Measurements from ENCODE around the gene APBA1. TPM values are rescaled to one million over a fixed set of nuclear protein-coding genes. Genes with fewer than 3 reads are reported as not detected.

Gene APBA1
- total RNA-seq, 4 donors from 2014 or later, result 3.6 to 11.7 (median 8.0) TPM

DNA sequence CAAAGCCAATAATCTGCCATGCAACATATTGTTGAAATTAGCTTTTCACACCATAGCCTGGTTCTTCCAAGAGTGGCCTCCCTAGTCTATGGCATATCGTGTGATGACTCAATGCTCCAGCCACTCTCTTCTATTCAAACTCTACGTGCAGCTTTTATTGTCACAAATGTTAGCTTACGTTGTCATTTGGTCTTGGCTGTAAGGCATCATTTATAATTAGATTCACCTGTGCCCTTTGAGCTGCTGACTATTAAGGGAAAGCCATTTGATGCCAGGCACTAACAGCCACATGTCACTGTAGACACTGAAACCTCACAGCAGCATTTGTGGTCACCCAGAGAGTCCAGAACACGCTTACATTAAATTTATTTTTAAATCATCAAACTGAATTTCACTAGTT is 66.8 kb downstream of the APBA1 start:
- no peaks in the 10 kb centered on the region for H3K36me3 ChIP-seq
- no peaks in the 10 kb centered on the region for H3K4me1 ChIP-seq
- intact Hi-C loops (cut with DNase I; ENCODE audit: low total_unique reads), result no loop called here
- no peak for DNase-seq
- no peak overlapping the region for H3K27ac ChIP-seq
- no peak overlapping the region for H3K4me3 ChIP-seq
- no peak for TF ChIP-seq POLR2A (IDR thresholded peaks at IDR 0.05)
- no peaks in the 10 kb centered on the region for H3K27me3 ChIP-seq
- H3K9me3 ChIP-seq, result no peaks in the 10 kb centered on the region

DNA sequence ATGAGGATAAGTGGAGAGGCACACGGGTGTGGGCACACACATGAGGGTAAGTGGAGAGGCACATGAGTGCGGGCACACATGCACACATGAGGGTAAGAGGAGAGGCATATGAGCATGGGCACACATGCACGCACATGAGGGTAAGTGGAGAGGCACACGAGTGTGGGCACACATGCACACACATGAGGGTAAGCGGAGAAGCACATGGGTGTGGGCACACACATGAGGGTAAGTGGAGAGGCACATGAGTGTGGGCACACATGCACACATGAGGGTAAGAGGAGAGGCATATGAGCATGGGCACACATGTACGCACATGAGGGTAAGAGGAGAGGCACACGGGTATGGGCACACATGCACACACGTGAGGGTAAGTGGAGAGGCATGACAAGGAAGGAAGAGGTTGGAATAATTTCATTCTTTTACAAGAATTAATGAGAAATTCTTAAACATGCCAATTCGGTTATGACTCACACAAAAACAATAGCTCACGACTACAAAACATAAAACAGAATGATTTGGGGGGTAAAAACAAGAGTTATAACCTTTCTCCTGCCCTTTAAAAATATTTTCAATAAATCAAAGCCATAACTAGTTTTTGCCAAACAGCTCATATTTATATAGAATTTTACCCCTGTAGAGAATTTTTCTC is 67.5 kb downstream of the APBA1 start:
- no peaks in the 10 kb centered on the region for H3K9me3 ChIP-seq
- no peaks in the 10 kb centered on the region for H3K27me3 ChIP-seq
- H3K4me1 ChIP-seq, result no peaks in the 10 kb centered on the region
- no peaks in the 10 kb centered on the region for H3K36me3 ChIP-seq
- TF ChIP-seq CTCF (IDR thresholded peaks at IDR 0.05), result no peak
- TF ChIP-seq POLR2A (IDR thresholded peaks at IDR 0.05), result no peak
- DNase-seq, result no peak
- H3K4me3 ChIP-seq, result no peak overlapping the region
- no peak overlapping the region for H3K27ac ChIP-seq
- intact Hi-C loops (cut with DNase I; ENCODE audit: low total_unique reads), result no loop called here

DNA sequence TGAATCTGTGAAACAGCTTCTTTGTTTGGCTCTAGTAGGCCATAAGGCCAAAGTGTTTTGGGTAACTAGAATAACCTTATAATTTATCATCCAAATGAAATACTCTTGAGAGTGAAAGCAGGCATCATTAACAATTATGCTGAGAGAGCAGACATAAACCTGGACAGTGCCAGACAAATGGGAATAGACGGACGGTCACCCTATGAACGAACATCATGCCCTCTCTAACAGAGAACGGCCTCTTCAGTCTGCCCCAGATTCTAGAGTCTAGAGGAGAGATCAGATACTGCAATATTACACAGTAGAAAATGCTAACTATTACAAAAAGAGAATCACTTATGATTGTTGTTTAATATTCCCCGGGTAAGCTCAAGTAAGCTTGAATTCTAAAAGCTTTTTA is 68.5 kb downstream of the APBA1 start:
- Histone ChIP-seq H3K27ac (no peak overlapping the region), H3K4me3 (no peak overlapping the region), H3K9me3 (no peaks in the 10 kb centered on the region), H3K27me3 (no peaks in the 10 kb centered on the region), H3K4me1 (no peaks in the 10 kb centered on the region), H3K36me3 (no peaks in the 10 kb centered on the region)
- no peak for DNase-seq
- intact Hi-C loops (cut with DNase I; ENCODE audit: low total_unique reads), result no loop called here
- TF ChIP-seq POLR2A (IDR thresholded peaks at IDR 0.05) (no peak), CTCF (IDR thresholded peaks at IDR 0.05) (no peak)

DNA sequence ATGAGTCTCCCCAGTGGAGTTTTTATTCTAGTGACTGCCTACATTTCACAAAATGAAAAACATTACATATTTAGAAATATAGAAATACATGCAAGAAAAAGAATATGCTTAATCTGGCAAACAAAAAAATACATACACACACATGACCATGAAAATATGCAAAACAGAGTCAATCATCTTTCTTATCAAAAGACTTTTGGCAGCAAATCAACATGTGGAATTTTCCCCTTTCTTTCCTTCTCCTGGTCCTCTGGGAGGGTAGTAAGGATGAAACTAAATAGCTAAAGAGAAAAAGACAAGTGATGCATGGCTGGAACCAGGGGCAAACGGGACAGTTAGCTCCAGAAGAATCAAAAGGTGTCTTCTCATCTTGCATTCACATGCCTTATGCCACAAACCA is 69.4 kb downstream of the APBA1 start:
- no peak for TF ChIP-seq POLR2A (IDR thresholded peaks at IDR 0.05)
- TF ChIP-seq CTCF (IDR thresholded peaks at IDR 0.05), result no peak
- H3K4me1 ChIP-seq, result no peaks in the 10 kb centered on the region
- H3K4me3 ChIP-seq, result no peak overlapping the region
- no peaks in the 10 kb centered on the region for H3K36me3 ChIP-seq
- DNase-seq, result no peak
- intact Hi-C loops (cut with DNase I; ENCODE audit: low total_unique reads), result no loop called here
- H3K9me3 ChIP-seq, result no peaks in the 10 kb centered on the region
- no peaks in the 10 kb centered on the region for H3K27me3 ChIP-seq
- H3K27ac ChIP-seq, result no peak overlapping the region

DNA sequence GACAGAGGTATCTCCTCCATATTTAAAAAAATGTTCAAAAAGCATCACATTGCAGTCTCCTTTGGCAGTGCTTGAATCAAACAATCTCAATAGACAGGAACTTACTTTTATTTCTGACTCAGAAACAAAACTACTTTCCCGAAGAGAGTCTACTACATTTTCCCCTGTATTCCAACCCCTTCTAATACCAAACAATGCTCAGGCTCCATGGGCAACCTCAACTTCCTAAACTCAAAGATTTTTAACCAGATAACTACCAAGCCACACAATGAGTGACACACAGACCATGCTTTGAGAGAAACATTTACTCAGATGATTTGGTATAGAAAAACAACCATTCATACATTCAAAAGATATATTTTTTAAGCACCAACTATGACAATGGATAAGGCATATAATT is 70.5 kb downstream of the APBA1 start:
- no peaks in the 10 kb centered on the region for H3K9me3 ChIP-seq
- no peaks in the 10 kb centered on the region for H3K36me3 ChIP-seq
- no peak overlapping the region for H3K27ac ChIP-seq
- H3K27me3 ChIP-seq, result no peaks in the 10 kb centered on the region
- DNase-seq, result no peak
- H3K4me3 ChIP-seq, result no peak overlapping the region
- no peaks in the 10 kb centered on the region for H3K4me1 ChIP-seq
- no peak for TF ChIP-seq POLR2A (IDR thresholded peaks at IDR 0.05)
- no peak for TF ChIP-seq CTCF (IDR thresholded peaks at IDR 0.05)
- intact Hi-C loops (cut with DNase I; ENCODE audit: low total_unique reads), result no loop called here
